Frontal cortex (tissue), 4 donors: ENCODE measurements around the gene TWF2. TPM values are rescaled to one million over a fixed set of nuclear protein-coding genes. Genes with fewer than 3 reads are reported as not detected.
A peak's percentile ranks its signal among the peaks of the same experiment; 100 is the strongest.

Experiments used
- DNase-seq, 2 donors: peaks; one replicate each; pipeline ENCODE4 v3.0.0; 2012; ENCODE audit warnings: low spot score in 2 of 2
- FAIRE-seq: peaks from 2 replicates; lab custom pipeline; 2012; peaks lifted over from hg19 to GRCh38; lab: Jason Lieb, UNC
- total RNA-seq: library from RNA; depleted of rRNA; stranded (reverse); fragments of >200 nt; gene quantifications from one replicate; pipeline ENCODE4 v1.2.3, GENCODE V29; 2014
- donor health status: control.
- donor health status: control.
- donor health status: control.

Gene TWF2
- total RNA-seq, 1 donor from 2014 or later, result 24.5 TPM

DNA sequence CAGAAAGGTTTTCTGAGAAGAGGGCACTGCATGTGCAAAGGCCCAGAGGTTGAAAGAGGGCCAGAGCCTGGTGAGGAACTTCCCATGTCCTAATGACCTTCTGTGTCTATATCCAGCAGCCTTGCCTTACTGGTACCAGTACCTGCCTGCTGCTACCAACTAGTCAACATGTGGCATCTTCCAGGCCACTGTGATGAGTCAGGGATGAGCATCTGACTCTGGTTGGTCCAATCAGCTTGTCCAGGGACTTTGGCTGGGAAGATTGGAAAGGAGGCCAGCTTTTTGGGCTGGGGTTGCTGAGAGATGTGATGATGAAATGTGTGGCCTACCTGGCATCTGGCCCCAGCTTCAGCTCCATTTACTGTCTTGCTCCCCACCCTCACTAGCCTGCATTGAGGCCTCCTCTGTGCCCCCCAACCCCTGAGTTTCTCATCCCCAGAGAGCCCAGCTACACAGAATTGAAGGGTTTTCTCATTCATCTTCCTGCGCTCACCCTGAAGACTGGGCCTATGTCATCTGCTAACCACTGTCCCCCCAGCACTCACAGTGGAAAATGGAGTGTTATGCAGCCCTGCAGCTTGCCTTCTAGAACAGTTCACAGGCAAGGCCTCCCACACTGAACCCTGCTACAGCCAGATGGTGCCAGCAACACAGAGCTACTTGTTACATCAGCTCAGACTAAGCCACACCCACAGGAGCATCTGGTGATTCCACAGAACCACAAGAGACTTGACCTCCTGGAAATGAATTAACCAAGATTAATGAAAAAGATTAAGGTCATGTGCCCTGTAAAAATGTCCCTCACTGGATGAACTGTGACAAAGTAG, 1.3 kb upstream of the TWF2 start:
- DNase-seq, result peak in 1 of 2 donors; percentile 68
- no peak for FAIRE-seq

DNA sequence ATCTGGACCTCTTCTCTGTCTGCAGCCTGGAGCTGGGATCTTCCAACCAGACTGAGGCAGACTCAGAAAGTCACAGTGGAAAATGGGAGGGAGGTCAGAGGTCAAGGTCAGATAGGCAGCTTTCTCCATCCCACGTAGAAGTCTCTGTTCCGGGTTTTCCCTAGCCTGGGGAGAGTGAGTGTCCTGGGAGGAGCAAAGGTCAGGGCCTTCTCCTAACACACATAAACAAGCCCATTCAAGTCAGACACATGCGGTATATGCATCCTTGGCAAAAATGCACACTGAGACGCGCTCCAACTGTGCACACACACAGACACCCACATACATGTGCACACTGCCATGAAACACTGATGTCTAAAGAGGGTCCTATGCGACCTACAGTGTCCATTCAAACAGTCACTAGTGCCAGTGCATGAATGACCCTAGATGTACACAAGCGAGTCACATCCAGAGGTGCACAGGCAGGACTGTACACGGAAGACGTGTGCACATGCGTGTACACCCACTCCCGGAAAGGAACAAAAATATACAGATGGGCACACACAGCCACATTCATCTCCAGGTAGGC, 681 bp downstream of the TWF2 start:
- DNase-seq, result no peak
- no peak for FAIRE-seq

DNA sequence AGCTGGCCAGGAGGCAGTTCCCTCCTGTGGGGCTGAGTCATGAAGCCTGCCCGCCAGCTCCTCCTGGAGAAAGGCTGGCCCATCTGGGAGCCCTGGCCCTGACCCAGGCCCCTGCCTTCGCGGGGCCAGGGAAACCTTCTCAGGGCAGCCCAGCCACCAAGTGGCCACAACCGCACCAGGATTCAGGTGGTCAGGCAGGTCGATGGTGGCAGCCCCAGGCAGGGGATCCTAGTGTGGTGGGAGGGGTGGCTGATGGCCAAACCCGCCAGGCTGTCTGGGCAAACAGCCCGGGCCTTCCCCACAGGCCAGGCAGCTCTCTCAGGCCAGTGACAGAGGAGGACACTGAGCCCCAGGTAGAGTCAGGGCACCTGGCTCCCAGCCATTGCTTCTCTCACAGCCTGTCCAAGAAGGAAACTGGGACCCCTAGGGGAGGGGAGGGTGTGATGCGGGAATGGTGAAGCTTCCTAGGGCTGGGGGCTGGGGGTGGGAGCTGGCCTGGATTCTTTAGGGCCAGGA, 1.2 kb downstream of the TWF2 start:
- peak; percentile 72 to 84 for DNase-seq
- FAIRE-seq, result no peak

DNA sequence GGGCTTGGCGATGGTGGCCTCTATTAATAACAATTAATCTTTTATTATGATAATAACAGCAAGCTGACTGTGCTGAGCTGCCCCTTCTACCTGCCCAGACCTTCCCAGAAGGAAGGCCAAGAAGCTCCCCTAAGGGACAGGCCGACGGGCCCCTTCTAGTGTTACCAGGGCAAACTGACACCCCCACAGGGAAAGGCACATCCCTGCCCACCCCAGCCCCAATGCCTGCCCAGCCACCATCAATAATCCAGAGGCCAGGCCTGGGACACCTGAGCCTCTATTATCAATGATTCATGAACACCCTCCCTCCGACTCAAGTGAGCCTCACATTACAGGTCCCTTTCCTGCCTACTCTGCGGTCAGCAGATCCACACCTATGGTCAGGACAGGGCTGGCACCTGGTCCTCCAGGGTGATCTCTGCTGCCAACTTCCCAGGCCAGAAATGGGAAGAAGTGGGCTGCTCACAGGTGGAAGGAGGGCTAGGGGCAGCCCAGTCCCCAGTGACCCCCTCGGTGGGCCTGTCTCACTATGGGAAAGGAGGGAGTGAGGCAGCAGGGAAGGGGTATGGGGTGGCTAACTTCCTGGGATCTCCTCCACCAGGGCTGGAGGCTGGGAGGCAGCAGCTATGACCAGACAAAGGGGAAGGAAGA, 1.8 kb downstream of the TWF2 start:
- no peak for FAIRE-seq
- no peak for DNase-seq

DNA sequence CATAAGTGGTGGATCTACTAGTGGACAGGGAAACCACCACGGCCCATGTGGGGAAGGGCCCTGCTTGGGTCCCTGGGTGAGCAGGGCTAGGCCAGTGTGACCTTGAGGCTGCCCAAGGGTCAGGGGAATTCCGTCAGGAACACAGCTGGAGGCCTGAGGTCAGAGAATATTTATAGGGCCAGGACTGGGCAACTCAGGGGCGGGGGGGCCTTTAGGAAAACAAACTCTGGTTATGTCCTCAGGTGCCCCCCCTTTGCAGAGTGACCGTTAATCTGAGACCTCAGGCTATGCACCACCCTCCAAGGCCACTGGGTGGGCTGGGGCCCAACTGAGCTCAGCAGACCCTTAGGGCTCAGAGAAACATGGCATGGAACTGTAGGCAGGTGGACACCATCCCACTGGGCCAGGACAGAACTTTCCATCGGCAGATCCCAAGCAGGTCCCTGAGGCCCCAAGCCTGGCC, 2.5 kb downstream of the TWF2 start:
- DNase-seq (no peak), FAIRE-seq (no peak)

DNA sequence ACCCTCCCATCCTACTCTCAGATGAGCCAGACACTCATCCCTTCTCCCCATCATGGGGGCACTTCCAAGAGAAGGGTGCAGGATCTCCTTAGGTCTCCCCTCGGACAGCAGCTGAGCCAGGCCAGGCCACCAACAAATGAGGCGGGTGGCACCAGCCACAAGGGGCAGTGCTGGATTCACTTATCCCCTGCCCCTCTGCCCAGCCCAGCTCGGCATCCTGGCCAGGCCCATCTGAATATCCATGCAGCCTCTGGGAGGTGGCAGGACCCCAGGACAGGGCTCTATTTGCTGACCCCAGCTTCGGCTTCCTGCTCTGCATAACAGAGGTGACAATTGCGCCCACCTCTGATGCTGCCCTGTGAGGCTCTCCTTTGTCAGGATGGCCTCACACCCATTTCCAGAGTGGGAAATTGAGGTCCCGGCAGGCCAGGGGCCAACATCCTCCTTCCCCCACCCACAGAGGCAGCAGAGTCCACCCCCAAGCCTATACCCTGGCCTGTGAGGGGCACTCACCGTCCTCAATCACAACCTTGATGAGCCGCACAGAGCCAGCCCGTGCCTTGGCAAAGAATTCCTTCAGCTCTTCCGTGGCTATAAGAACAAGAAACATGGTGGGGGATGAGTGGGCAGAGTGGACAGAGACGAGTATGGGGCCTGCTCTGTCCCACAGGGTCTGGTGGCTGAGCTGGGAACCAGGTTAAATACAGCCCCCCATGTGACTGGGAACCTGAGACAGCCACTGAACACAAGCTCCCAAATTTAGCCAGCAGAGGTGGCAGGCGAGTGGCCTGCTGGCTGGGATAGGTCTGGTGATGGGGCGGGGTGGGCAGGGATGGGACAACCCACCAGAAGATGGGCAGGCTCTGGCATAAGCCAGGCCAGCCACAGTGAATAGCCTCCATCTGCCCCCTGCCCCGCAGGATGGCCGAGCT, 4.2 kb downstream of the TWF2 start:
- DNase-seq (no peak), FAIRE-seq (no peak)

DNA sequence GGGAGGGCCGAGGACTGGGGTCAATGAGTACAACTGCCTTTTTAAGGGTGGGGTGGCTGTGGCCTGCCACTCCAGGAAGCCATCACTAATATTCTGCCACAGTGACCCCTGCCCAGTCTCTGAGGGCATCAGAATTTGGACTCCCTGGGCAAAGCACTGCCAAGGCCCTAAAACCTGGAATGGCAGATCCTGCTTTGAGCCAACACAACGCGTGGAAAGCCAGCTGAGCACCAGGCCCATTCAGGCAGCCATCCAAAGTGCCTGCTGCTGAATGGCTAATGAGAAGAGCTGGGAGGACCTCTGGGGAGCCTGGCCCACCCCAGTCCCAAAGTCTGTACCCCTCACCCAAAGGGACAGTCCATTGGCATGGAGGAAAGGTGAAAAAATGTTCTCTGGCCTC, 5.0 kb downstream of the TWF2 start:
- FAIRE-seq, result no peak
- DNase-seq, result no peak

DNA sequence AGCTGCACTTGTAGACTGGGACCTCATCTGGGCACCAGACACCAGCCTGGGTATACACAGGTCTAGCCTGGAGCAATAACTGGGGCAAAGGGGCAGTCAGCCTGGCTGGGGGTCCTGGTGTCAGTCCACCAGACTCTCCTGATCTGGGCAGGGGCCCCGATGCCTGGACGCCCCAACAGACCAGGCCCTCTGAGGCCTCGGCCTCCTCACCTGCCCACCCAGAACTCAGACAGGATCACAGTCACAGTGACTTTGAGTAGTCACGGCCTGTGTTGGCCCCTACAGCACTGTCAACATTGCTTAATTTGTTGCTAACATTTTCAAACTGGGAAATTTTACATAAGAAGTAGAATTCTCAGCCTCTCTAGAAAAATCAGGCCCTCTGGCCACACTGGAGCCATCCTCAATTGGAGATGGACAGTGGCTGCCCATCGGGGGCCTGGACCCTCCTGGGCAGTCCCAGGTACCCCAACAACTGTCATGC, 5.8 kb downstream of the TWF2 start:
- no peak for FAIRE-seq
- no peak for DNase-seq

DNA sequence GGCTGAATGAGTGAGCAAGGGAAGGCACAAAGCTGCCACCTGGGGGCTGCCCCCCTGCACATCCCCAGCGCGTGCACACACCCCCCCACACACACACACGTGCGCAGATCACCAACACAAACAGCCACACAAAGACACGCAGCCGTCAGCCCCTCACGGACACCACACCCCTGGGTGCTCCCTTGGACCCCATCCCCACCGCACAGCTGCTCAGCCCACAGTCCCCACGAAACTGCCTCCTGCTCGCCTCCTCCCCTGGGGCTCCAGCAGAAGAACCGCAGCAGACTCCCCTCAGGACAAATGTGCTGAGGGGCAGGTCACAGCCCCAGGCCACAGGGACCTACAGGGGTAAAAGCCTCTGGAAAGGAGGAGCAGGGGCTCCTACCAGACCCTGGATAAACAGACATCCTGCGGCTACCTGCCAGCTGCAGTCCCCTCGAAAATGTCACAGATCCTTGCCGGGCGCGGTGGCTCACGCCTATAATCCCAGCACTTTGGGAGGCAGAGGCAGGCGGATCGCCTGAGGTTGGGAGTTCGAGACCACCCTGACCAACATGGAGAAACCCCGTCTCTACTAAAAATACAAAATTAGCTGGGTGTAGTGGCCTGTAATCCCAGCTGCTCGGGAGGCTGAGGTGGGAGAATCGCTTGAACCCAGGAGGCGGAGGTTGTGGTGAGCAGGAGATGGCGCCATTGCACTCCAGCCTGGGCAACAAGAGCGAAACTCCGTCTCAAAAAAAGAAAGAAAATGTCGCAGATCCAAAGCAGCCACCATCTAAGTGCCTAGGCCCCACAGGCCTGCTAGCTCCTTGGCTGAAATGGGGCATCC, 6.5 kb downstream of the TWF2 start:
- FAIRE-seq (no peak), DNase-seq (no peak)

DNA sequence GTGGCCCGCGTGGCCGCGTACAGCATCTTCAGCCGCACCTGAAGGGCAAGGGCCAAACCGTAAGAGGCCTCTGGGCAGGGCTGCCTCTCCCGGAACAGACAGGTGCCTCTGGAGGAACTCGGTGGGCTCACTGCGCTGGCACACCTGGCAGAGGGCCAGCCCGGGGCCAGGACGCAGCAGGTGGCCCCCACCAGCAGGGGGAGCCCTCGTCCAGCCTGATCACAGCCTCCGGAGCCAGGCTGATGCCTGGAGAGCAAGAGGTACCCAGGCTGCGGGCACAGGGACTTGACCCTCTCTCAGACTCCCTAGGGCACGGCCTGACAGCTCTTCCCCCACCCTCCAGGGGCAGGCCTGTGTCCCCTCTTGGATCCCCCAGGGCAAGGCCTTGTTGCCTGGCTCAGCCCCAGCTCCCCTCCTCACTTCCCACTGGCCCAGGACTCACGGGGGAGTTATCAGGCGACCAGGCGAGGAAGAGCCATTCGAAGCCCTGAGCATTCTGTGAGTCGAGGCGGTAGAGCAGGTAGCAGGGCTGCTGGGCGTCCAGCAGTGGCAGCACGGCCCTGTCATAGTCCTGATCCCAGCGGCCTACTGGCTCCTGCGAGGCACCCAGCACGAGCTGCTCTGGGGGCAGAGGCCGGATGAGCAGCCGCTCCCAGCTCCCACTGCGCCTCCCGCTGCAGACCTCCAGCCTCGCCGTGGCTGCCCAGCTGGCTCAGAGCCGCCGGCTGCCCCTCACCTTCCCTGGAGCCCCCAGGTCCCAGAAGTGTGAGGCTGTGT, 7.3 kb downstream of the TWF2 start:
- FAIRE-seq (no peak), DNase-seq (no peak)

DNA sequence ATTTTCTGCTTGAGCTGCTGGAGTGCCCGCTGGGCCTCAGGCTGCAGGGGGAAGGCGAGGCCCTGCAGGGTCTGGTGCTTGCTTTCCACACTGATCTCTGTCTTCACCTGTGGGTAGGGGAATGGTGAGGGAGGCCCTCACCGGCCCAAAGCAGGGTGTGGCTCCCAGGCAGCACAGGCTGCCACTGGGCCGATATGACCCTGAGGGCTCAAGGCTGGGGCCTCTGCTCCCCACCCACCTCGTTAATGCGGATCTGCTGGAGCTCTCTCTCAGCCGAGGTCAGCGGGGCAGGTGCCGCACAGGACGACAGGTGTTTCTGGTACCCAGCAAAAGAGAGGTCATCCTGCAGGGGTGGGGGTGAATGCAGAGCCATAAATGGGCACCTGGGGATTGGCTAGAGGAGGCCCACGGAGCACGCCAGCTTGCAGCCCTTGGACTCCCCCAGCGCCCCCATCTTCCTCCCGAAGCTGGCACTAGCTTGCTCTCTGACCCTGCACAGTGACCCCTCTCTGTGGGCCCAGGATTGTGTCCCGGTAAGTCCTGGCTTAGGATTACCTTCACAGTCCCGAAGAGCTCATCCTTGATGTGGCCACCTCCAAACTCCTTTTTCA, 8.0 kb downstream of the TWF2 start:
- FAIRE-seq (no peak), DNase-seq (no peak)

DNA sequence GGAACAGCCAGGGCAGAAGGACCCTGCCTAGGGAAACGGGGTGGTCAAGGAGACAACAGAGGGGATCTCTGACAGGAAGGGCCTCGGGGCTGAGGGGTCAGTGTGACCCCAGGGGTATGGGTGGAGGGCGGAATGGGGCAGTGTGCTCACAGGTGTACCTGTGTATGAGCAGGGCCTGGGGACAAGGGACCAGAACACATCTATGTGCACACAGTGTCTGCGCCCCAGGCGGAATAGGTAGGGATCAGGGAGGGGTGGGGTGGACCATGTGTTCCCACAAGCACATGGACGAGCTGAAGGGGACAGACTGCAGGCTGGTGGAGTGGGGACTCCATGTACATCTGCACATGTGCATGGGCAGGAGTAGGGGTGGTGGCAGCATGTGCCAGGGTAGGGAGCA, 8.5 kb downstream of the TWF2 start:
- no peak for FAIRE-seq
- DNase-seq, result no peak

DNA sequence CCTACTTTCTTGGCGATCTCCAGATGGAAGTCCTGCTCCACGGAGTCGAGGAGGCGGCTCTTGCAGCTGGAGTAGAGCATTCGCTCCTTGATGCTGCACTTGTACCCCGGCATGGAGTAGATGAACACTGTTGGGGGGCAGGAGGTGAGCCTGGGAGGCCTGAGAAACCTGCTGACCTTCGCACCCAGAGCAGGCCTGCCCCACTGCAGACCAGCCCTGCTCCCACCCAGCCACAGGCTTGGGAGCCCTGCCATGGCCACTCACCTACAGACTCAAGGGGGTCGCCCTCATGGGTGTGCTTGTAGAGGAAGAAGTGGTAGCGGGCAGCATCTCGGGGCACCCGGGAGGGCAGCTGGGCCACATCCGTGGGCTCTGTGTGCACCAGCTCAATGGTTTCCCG, 9.3 kb downstream of the TWF2 start:
- DNase-seq, result no peak
- no peak for FAIRE-seq

DNA sequence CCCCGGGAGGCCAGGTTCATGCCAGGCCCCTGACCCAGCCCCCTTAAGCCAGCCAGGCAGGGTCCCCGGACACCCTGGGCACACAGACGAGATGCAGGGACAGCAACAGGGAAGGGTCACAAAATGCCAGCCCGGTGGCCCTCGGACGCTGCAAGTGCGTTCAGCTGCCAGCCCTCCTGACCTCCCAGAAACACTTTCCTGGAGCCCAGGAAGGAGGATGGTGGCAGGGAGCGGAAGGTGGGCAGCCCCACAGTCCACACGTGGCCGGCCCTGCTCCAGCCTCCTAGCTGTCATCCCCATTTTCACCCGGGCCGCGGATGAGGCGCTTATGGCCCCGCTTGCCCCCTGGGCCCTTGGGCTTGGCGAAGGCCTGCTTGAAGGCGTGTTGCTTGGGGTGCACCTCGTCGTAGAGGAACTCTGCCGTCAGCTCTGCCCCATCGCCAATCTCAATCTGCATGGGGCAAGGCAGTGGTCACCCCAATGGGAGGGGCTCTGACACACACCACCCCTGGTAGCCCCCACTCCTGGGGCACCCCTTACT, 10.1 kb downstream of the TWF2 start:
- FAIRE-seq (no peak), DNase-seq (no peak)

DNA sequence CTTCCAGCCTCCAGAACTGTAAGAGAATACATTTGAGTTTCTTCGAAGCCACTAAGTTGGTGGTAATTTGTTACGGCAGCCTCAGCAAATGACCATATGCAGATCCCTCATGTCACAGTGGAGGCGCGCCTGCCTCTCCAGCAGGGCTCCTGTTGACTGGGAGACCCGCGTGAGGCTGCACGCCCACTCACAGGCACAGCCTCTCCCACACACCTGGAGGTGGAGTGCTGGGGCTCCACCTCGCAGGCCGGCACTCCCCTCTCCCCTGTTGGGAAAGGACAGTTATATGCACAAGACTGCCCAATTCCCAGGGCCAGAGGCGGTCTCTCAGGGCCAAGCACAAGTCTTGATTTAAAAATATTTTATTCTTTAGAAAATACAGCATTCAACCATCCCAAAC, 10.7 kb downstream of the TWF2 start:
- FAIRE-seq (no peak), DNase-seq (no peak)

DNA sequence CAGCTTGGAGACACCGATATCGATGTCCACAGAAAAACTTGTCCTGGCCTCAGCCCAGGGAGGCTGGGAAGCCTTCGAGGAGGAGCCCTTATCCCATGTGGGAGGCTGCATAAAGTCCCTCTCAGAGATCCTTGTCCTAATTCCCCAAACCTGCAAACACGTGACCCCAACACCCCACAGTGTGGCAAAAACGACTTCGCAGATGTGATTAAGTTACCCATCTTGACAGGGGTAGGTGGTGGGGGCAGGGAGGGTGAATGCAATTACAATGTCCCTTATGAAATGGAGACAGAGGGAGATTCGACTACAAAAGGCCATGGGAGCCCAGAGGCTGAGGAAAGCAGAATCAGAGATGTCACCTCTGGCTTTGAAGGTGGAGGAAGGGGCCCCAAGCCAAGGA, 11.2 kb downstream of the TWF2 start:
- DNase-seq, result no peak
- FAIRE-seq, result no peak

DNA sequence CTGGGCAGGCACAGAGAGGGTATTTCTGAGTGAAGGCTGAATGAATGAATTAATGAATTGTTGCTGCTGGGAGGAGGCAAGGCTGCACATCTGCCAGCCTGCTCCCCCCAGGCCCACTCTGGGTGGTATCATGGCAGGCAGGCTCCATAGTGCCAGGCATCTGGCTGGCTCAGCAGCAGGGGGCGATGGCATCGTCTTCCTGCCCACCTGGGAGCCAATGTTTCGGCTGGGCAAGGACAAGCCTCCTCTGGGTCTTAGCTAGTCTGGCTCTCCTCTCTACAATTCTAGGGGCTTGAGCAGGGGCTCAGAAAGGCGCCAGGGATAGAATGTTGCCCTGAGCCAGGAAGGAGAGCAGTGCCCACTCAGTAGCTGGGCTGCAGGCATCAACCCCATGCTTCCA, 11.8 kb downstream of the TWF2 start:
- no peak for DNase-seq
- no peak for FAIRE-seq
